ENCODE results near the gene NLK. TPM values are rescaled to one million over a fixed set of nuclear protein-coding genes. Genes with fewer than 3 reads are reported as not detected.

Gene NLK
- total RNA-seq, 1 experiment from 2014 or later: 12.8 TPM

- no peaks in the 10 kb centered on the region for H3K9me3 ChIP-seq (ENCODE audit: control insufficient read depth in 1 of 2, insufficient read depth in 1 of 2, low read depth in 1 of 2, low read length in 2 of 2)
- peaks cover 7% of the 10 kb centered on the region; the same call in 1 of the 2 replicates for H3K79me2 ChIP-seq (ENCODE audit: insufficient read depth, low read length)
- H3K36me3 ChIP-seq (ENCODE audit: control insufficient read depth in 1 of 2, insufficient read depth in 2 of 2, low read length in 2 of 2): no peaks in the 10 kb centered on the region
- BruUV-seq (replicated peaks): no TSS peak
- no peak overlapping the region for H3K27ac ChIP-seq (ENCODE audit: low read depth, low read length)
- no peak overlapping the region for H3K9ac ChIP-seq (ENCODE audit: low read length)
- H4K20me1 ChIP-seq (ENCODE audit: insufficient read depth): no peaks in the 10 kb centered on the region
- POLR2A ChIA-PET: no interaction called here
- intact Hi-C loops (cut with micrococcal nuclease): no loop called here
- ATAC-seq: no peak
- DNase-seq (ENCODE audit: low read depth, low spot score): no peak
- CTCF ChIA-PET: no interaction called here
- no peak overlapping the region for H2AFZ ChIP-seq (ENCODE audit: low read depth, low read length, poor library complexity, severe bottlenecking)
- H3K4me2 ChIP-seq (ENCODE audit: low read length): no peak overlapping the region
- no peaks in the 10 kb centered on the region for H3K4me1 ChIP-seq (ENCODE audit: control insufficient read depth in 1 of 2, insufficient read depth in 2 of 2, low read length in 2 of 2)
- H3K27me3 ChIP-seq (ENCODE audit: insufficient read depth, low read length): no peaks in the 10 kb centered on the region
- no peak overlapping the region for H3K4me3 ChIP-seq (replicated peaks in 1 of 2; ENCODE audit: low read depth in 1 of 2, low read length in 2 of 2)
- TF ChIP-seq ELF1 (IDR thresholded peaks at IDR 0.05; ENCODE audit: borderline replicate concordance, low read depth) (no peak), JUND (IDR thresholded peaks at IDR 0.05) (no peak), FOSL1 (IDR thresholded peaks at IDR 0.05; ENCODE audit: low read depth) (no peak), ZFX (IDR thresholded peaks at IDR 0.05) (no peak), REST (IDR thresholded peaks at IDR 0.05; ENCODE audit: low read depth) (no peak), POLR2AphosphoS5 (IDR thresholded peaks at IDR 0.05; ENCODE audit: low read depth, low read length) (no peak), ZBTB33 (IDR thresholded peaks at IDR 0.05; ENCODE audit: extremely low read depth, insufficient replicate concordance, low read length) (no peak), SRF (IDR thresholded peaks at IDR 0.05; ENCODE audit: low read depth) (no peak), TCF7L2 (IDR thresholded peaks at IDR 0.05; ENCODE audit: borderline replicate concordance, extremely low read depth, insufficient read depth, insufficient read length) (no peak)
- RAD21 ChIA-PET (ENCODE audit: low non-redundant PET in 1 of 2, low total read pairs in 2 of 2, uncharacterized antibody in 2 of 2, unreplicated experiment in 2 of 2): no interaction called here
- no peaks in the 10 kb centered on the region for H3K9me2 ChIP-seq (ENCODE audit: insufficient read depth)
Measured at GRCh38 chr17:28100936-28101335, 58.5 kb downstream of the NLK start.

Data from HCT116 (cell line).